CD4-positive, alpha-beta memory T cell (primary cell): ENCODE results near the gene MMP8. TPM values are rescaled to one million over a fixed set of nuclear protein-coding genes. Genes with fewer than 3 reads are reported as not detected.

Source experiments
- CTCF ChIA-PET: fragments of 350-600 bp; sonication (Branson Sonifier 250); formaldehyde crosslinking; loops from one replicate; lab custom pipeline; 2021; ENCODE audit warnings: inconsistent platforms; ENCODE audit not compliant: partially characterized antibody; lab: Charles Lee
- POLR2A ChIA-PET: fragments of 350-600 bp; sonication (Branson Sonifier 250); formaldehyde crosslinking; loops from one replicate; lab custom pipeline; 2021; ENCODE audit not compliant: partially characterized antibody; lab: Charles Lee
- DNase-seq, 5 donors: peaks; one replicate each; pipeline versions ENCODE4 v3.0.0 to v3.0.0-alpha.2; 2020 to 2022; ENCODE audit warnings: mixed read lengths in 1 of 5
- H3K27ac ChIP-seq: one replicate; pipeline ENCODE4 v1.7.0; 2013; ENCODE audit warnings: low read depth, low read length
- H3K27me3 ChIP-seq: 2 replicates; pipeline ENCODE4 v1.7.0; 2013; ENCODE audit warnings: mild to moderate bottlenecking, low read length, moderate library complexity; ENCODE audit not compliant: insufficient read depth
- H3K36me3 ChIP-seq: 2 replicates; pipeline ENCODE4 v1.7.0; 2013; ENCODE audit warnings: mild to moderate bottlenecking, low read length, moderate library complexity; ENCODE audit not compliant: insufficient read depth
- H3K4me1 ChIP-seq: 2 replicates; pipeline ENCODE4 v1.7.0; 2013; ENCODE audit warnings: mild to moderate bottlenecking, low read length, moderate library complexity; ENCODE audit not compliant: insufficient read depth
- H3K4me3 ChIP-seq, 2 donors: one replicate each; pipeline ENCODE4 v1.7.0; 2013; ENCODE audit warnings: low read length in 2 of 2, mild to moderate bottlenecking in 1 of 2
- H3K9me3 ChIP-seq, 2 donors: one replicate each; pipeline ENCODE4 v1.7.0; 2013; ENCODE audit warnings: low read length in 2 of 2, control low read depth in 1 of 2; ENCODE audit not compliant: control insufficient read depth in 1 of 2
- H3K27ac Mint-ChIP-seq, 7 donors: one replicate each; pipeline ENCODE4 v1.8.0; 2020 to 2021; ENCODE audit warnings: mixed read lengths in 7 of 7, mild to moderate bottlenecking in 6 of 7, inconsistent platforms in 3 of 7, moderate library complexity in 3 of 7
- H3K27me3 Mint-ChIP-seq, 2 donors: one replicate each; pipeline ENCODE4 v1.8.0; 2020 to 2021; ENCODE audit warnings: mixed read lengths in 2 of 2
- H3K36me3 Mint-ChIP-seq, 2 donors: one replicate each; pipeline ENCODE4 v1.8.0; 2020 to 2021; ENCODE audit warnings: mixed read lengths in 2 of 2, inconsistent platforms in 1 of 2, mild to moderate bottlenecking in 1 of 2
- H3K4me1 Mint-ChIP-seq, 4 donors: one replicate each; pipeline ENCODE4 v1.8.0; 2020 to 2021; ENCODE audit warnings: mixed read lengths in 4 of 4, mild to moderate bottlenecking in 1 of 4
- H3K4me3 Mint-ChIP-seq, 8 donors: one replicate each; pipeline ENCODE4 v1.8.0; 2020 to 2021; ENCODE audit warnings: mixed read lengths in 8 of 8, mild to moderate bottlenecking in 7 of 8, moderate library complexity in 6 of 8, inconsistent platforms in 3 of 8
- H3K9me3 Mint-ChIP-seq, 8 donors: one replicate each; pipeline ENCODE4 v1.8.0; 2020 to 2021; ENCODE audit warnings: mixed read lengths in 8 of 8, mild to moderate bottlenecking in 5 of 8, inconsistent platforms in 3 of 8, moderate library complexity in 1 of 8
- intact Hi-C: fragments of 100-400 bp; cut with micrococcal nuclease; formaldehyde crosslinking; loops from one replicate; pipeline ENCODE4 v1.15.1; 2023
- polyA plus RNA-seq, 2 donors: library from polyadenylated mRNA; unstranded; fragments of 300-500 nt; fragmentation: Illumina TruSeq; gene quantifications; one replicate each; pipeline ENCODE4 v1.2.3, GENCODE V29; 2021
- total RNA-seq, 2 experiments: library from RNA; stranded (reverse); gene quantifications; one replicate each; pipeline ENCODE4 v1.2.3, GENCODE V29; 2021

The MMP8 gene
- total and polyA plus RNA-seq, 4 experiments from 2014 or later = not detected

DNA sequence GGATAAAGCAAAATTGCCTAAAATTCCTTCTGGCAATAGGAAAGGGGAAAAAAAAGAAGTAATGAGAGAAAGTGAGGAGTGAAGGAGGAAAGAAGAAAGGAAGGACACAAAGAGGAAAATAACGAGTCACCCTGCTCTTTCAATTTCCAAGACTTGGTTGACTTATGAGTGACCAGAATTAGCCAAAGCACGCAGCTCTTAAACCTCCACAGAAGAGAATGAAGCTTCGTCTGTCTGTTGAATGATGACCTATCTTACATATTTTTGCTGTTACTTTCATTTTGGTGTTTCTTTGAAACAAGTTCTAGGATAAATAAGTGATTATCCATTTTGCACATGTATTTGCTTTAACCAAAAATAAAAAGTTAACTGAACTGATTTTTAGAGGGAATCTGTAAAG lies 19.9 kb downstream of the MMP8 start:
- no peaks in the 10 kb centered on the region for H3K36me3 ChIP-seq
- DNase-seq = no peak
- no peaks in the 10 kb centered on the region for H3K4me1 ChIP-seq
- H3K9me3 Mint-ChIP-seq = no peaks in the 10 kb centered on the region
- intact Hi-C loops = no loop called here
- no peaks in the 10 kb centered on the region for H3K9me3 ChIP-seq
- peaks cover 4 to 7% of the 10 kb centered on the region in 2 donors for H3K27me3 Mint-ChIP-seq
- POLR2A ChIA-PET = no interaction called here
- H3K27ac ChIP-seq = no peak overlapping the region
- H3K36me3 Mint-ChIP-seq = no peaks in the 10 kb centered on the region
- CTCF ChIA-PET = interaction anchor here (1.0 to 1.4 kb wide), 2 partner anchors 10 to 39 kb away, joined by 3 read pairs; no protein-coding TSS in a partner anchor
- no peak overlapping the region for H3K4me3 Mint-ChIP-seq
- no peaks in the 10 kb centered on the region for H3K27me3 ChIP-seq
- peaks cover 0 to 4% (median 2%) of the 10 kb centered on the region in 4 donors for H3K4me1 Mint-ChIP-seq
- no peak overlapping the region for H3K27ac Mint-ChIP-seq
- H3K4me3 ChIP-seq = no peak overlapping the region

DNA sequence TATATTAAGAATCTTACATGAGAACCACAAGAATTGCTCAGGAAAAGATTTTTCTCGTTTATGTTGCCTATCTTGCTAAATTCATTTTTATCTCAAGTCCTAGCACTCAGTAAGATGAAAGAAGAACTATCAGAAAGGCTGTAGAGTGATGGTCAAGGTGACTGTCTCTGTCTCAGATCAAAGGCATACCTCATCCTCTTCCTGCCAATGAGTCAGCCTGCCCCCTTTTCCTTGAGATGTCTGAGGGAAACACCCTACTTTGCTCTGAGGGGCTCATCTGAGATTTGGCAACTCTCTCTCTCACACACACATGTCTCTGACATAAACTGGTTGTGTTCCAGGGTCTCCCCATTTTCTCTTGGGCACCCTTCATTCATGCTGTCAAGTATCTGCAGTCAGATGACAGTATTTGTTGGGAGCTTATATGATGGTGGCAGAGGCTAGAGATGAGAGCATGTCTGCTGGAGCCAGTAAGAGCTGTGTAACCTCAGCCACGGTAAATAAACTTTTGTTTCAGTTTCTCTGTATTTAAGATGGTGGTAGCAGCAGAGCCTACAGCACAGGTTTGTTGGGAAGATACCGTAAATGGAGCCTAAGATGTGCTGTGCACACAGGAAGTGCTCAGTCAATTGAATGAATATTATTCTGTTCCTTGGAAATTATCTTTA lies 20.8 kb downstream of the MMP8 start:
- H3K4me1 ChIP-seq = no peaks in the 10 kb centered on the region
- Mint-ChIP-seq H3K4me3 (no peak overlapping the region), H3K27ac (no peak overlapping the region), H3K27me3 (peaks cover 4 to 6% of the 10 kb centered on the region in 2 donors), H3K4me1 (peaks cover 0 to 4% (median 2%) of the 10 kb centered on the region in 4 donors), H3K36me3 (no peaks in the 10 kb centered on the region), H3K9me3 (no peaks in the 10 kb centered on the region)
- intact Hi-C loops = no loop called here
- no peak overlapping the region for H3K4me3 ChIP-seq
- POLR2A ChIA-PET = no interaction called here
- H3K27ac ChIP-seq = no peak overlapping the region
- CTCF ChIA-PET = no interaction called here
- peaks cover under 1% of the 10 kb centered on the region for H3K27me3 ChIP-seq
- no peaks in the 10 kb centered on the region for H3K9me3 ChIP-seq
- DNase-seq = no peak
- no peaks in the 10 kb centered on the region for H3K36me3 ChIP-seq

DNA sequence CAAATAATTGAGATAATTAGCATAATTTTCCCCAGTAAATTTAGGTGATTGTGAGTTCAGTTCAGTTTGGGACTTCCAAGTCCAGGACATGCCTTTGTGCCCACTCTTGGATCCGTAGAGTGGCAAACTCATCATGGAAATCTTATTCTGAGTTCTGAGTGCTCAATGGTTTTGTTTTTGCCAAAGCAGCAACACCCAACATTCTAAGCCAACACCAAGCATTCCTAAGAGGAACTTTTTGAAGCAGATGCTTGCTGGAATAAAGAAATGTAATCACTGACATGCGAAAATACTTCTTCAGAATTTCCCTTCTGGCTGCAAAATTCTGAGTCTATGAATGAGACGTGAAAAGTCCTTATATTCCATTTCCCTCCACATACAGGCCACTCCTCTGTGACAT lies 29.6 kb downstream of the MMP8 start:
- Mint-ChIP-seq H3K4me3 (no peak overlapping the region), H3K36me3 (no peaks in the 10 kb centered on the region), H3K4me1 (no peaks in the 10 kb centered on the region), H3K9me3 (peaks cover 0 to 1% (median 0%) of the 10 kb centered on the region in 8 donors), H3K27me3 (peaks cover 6 to 15% of the 10 kb centered on the region in 2 donors), H3K27ac (no peak overlapping the region)
- H3K27me3 ChIP-seq = peaks cover 6% of the 10 kb centered on the region
- no peak overlapping the region for H3K27ac ChIP-seq
- intact Hi-C loops = no loop called here
- H3K36me3 ChIP-seq = no peaks in the 10 kb centered on the region
- ChIA-PET POLR2A (no interaction called here), CTCF (no interaction called here)
- H3K4me1 ChIP-seq = no peaks in the 10 kb centered on the region
- no peak overlapping the region for H3K4me3 ChIP-seq
- no peak for DNase-seq
- no peaks in the 10 kb centered on the region for H3K9me3 ChIP-seq

DNA sequence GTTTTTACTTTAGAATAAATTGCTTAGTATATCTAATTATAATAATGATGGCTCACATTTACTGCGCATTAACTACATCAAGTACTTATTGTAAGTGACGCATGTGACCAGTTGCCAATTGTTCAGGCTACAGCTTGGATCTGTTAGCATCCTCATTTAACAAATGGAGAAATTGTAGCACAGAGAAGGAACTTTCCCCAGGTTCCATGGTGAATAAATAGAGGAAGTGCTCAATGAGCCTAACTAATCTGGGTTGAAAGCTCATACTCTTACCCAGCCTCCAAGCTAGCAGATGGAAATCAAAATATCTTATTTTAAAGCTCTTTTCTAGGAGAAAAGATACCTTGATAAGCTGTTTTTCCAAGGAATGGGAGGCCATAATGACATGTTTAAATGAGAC lies 39.0 kb downstream of the MMP8 start:
- Mint-ChIP-seq H3K4me3 (no peak overlapping the region), H3K4me1 (no peaks in the 10 kb centered on the region), H3K9me3 (peaks cover 0 to 3% (median 0%) of the 10 kb centered on the region in 8 donors), H3K27ac (no peak overlapping the region), H3K27me3 (peaks cover 10 to 13% of the 10 kb centered on the region in 2 donors), H3K36me3 (no peaks in the 10 kb centered on the region)
- ChIA-PET POLR2A (no interaction called here), CTCF (interaction anchor here (1.3 to 1.9 kb wide), 2 partner anchors 16 to 19 kb away, joined by 4 to 7 read pairs; no protein-coding TSS in a partner anchor)
- intact Hi-C loops = no loop called here
- no peaks in the 10 kb centered on the region for H3K4me1 ChIP-seq
- H3K4me3 ChIP-seq = no peak overlapping the region
- DNase-seq = no peak
- no peaks in the 10 kb centered on the region for H3K27me3 ChIP-seq
- no peaks in the 10 kb centered on the region for H3K36me3 ChIP-seq
- no peak overlapping the region for H3K27ac ChIP-seq
- no peaks in the 10 kb centered on the region for H3K9me3 ChIP-seq

DNA sequence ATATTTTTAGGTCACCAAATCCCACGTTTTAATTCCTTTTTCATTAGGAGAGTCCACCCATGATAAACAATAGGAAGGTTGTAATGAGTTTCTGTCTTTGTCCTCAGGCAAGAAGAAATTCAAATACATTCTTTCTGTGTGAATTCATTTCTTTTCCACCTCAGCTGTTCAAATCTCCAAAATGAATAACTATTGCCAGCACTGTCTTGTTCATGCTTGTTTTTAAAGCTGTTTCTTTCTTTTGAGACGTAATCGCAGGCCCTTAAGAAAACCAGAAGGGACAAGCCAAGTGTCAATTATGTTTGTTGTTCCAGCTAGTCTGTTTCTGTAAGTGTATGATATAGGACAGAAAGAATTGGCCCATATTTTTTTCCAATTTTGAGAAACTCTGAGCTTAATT lies 39.4 kb downstream of the MMP8 start:
- Histone ChIP-seq H3K9me3 (no peaks in the 10 kb centered on the region), H3K27me3 (no peaks in the 10 kb centered on the region), H3K36me3 (no peaks in the 10 kb centered on the region), H3K4me1 (no peaks in the 10 kb centered on the region), H3K4me3 (no peak overlapping the region), H3K27ac (no peak overlapping the region)
- no peak for DNase-seq
- POLR2A ChIA-PET = no interaction called here
- H3K27ac Mint-ChIP-seq = no peak overlapping the region
- intact Hi-C loops = no loop called here
- H3K4me3 Mint-ChIP-seq = no peak overlapping the region
- no peaks in the 10 kb centered on the region for H3K4me1 Mint-ChIP-seq
- peaks cover 10 to 13% of the 10 kb centered on the region in 2 donors for H3K27me3 Mint-ChIP-seq
- CTCF ChIA-PET = interaction anchor here (1.3 to 1.9 kb wide), 2 partner anchors 16 to 19 kb away, joined by 4 to 7 read pairs; no protein-coding TSS in a partner anchor
- H3K9me3 Mint-ChIP-seq = peaks cover 0 to 3% (median 0%) of the 10 kb centered on the region in 8 donors
- H3K36me3 Mint-ChIP-seq = no peaks in the 10 kb centered on the region

DNA sequence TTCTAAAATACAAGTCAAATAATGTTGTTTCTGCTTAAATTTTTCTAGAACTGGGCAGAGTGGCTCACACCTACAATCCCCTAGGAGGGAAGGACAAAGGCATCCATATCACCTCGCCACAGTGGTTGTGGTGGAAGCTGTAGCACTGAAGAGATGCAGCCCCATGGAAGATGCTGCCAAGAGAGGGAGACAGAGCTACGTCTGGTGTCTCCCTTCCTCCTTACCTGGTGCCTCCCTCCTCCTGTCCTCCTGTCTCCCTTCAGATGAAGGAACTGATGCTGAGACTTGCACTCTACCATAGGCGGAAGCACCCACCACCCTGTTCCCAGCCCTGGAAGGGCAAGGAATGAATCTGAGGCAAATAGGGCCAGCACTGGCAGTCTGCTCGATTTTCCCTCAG lies 41.5 kb downstream of the MMP8 start:
- Histone ChIP-seq H3K27me3 (no peaks in the 10 kb centered on the region), H3K27ac (no peak overlapping the region), H3K4me1 (no peaks in the 10 kb centered on the region), H3K36me3 (no peaks in the 10 kb centered on the region), H3K4me3 (no peak overlapping the region), H3K9me3 (no peaks in the 10 kb centered on the region)
- no peak for DNase-seq
- H3K4me3 Mint-ChIP-seq = no peak overlapping the region
- intact Hi-C loops = no loop called here
- no peaks in the 10 kb centered on the region for H3K4me1 Mint-ChIP-seq
- H3K27ac Mint-ChIP-seq = no peak overlapping the region
- CTCF ChIA-PET = no interaction called here
- H3K27me3 Mint-ChIP-seq = peaks cover 15 to 25% of the 10 kb centered on the region in 2 donors
- H3K36me3 Mint-ChIP-seq = no peaks in the 10 kb centered on the region
- POLR2A ChIA-PET = no interaction called here
- peaks cover 0 to 3% (median 0%) of the 10 kb centered on the region in 8 donors for H3K9me3 Mint-ChIP-seq

DNA sequence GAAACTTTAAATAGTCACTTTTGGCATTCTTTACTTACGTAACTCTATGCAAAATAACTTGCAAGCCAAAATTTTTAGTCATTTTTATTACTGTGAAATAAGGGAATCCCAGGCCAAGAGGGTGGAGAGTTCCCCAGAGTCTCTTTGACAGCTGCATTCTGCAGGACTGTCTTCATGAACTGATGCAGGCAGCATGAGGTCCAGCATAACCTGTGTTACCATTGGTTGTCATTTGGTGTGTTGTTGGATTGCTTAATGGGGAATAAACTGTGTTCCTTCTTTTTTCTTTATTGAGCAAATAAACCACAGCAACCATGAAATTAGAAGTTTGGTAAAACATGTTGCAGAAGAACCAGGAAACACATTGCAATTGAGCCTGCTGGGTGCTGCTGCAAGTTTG lies 43.8 kb downstream of the MMP8 start:
- no peak for DNase-seq
- no peaks in the 10 kb centered on the region for H3K4me1 ChIP-seq
- ChIA-PET CTCF (no interaction called here), POLR2A (no interaction called here)
- no peaks in the 10 kb centered on the region for H3K4me1 Mint-ChIP-seq
- intact Hi-C loops = no loop called here
- no peaks in the 10 kb centered on the region for H3K36me3 Mint-ChIP-seq
- H3K4me3 ChIP-seq = no peak overlapping the region
- no peak overlapping the region for H3K27ac Mint-ChIP-seq
- no peaks in the 10 kb centered on the region for H3K9me3 ChIP-seq
- no peaks in the 10 kb centered on the region for H3K27me3 ChIP-seq
- H3K4me3 Mint-ChIP-seq = no peak overlapping the region
- H3K27me3 Mint-ChIP-seq = peaks cover 14 to 26% of the 10 kb centered on the region in 2 donors
- no peak overlapping the region for H3K27ac ChIP-seq
- H3K36me3 ChIP-seq = no peaks in the 10 kb centered on the region
- peaks cover 0 to 3% (median 0%) of the 10 kb centered on the region in 8 donors for H3K9me3 Mint-ChIP-seq
